PC-9 (cell line): ENCODE results near the gene SLC22A3. TPM values are rescaled to one million over a fixed set of nuclear protein-coding genes. Genes with fewer than 3 reads are reported as not detected.

ENCODE experiments used
- BruUV-seq: library from RNA; stranded (reverse); fragments of 400-500 nt; replicated peaks from 2 replicates; lab custom pipeline; 2021; lab: Mats Ljungman, UMichigan
- CTCF ChIA-PET: fragments of 300-600 bp; sonication (Branson Sonifier 250); formaldehyde crosslinking; loops from one replicate; lab custom pipeline; 2022; ENCODE audit warnings: antibody characterized with exemption; lab: Charles Lee
- POLR2A ChIA-PET: fragments of 300-600 bp; sonication (Branson Sonifier 250); formaldehyde crosslinking; loops from one replicate; lab custom pipeline; 2022; ENCODE audit warnings: antibody characterized with exemption; ENCODE audit not compliant: unreplicated experiment; lab: Charles Lee
- DNase-seq, 2 experiments: peaks; one replicate each; pipeline versions ENCODE4 v3.0.0 to v3.0.0-alpha.2; 2015 to 2022; ENCODE audit warnings: mixed read lengths in 1 of 2
- H2AFZ ChIP-seq: fragments of 200-600 bp; sonication (generic); 2 replicates; pipeline ENCODE4 v1.8.1; 2017; ENCODE audit warnings: antibody characterized with exemption
- H3F3A ChIP-seq: fragments of 200-600 bp; sonication (generic); 2 replicates; pipeline ENCODE4 v1.8.1; 2017; ENCODE audit warnings: antibody characterized with exemption, mild to moderate bottlenecking, low read depth; ENCODE audit not compliant: insufficient read depth
- H3K27ac ChIP-seq: fragments of 200-600 bp; sonication (generic); 2 replicates; pipeline ENCODE4 v1.6.1; 2016; ENCODE audit warnings: mixed run types
- H3K27me3 ChIP-seq: fragments of 200-600 bp; sonication (generic); 2 replicates; pipeline ENCODE4 v1.6.1; 2016; ENCODE audit warnings: low read depth, mixed run types; ENCODE audit not compliant: insufficient read depth
- H3K36me3 ChIP-seq: fragments of 200-600 bp; sonication (generic); 2 replicates; pipeline ENCODE4 v1.6.1; 2016; ENCODE audit warnings: low read depth, mixed run types
- H3K4me1 ChIP-seq: fragments of 200-600 bp; sonication (generic); replicated peaks from 2 replicates; pipeline ENCODE4 v1.6.1; 2016; ENCODE audit warnings: mixed run types; ENCODE audit not compliant: insufficient read depth
- H3K4me2 ChIP-seq: fragments of 200-600 bp; sonication (generic); 2 replicates; pipeline ENCODE4 v1.6.1; 2017; ENCODE audit warnings: mixed run types
- H3K4me3 ChIP-seq: fragments of 200-600 bp; sonication (generic); 2 replicates; pipeline ENCODE4 v1.6.1; 2016; ENCODE audit warnings: mixed run types
- H3K79me2 ChIP-seq: fragments of 200-600 bp; sonication (generic); 2 replicates; pipeline ENCODE4 v1.6.1; 2017; ENCODE audit warnings: low read depth, mixed run types
- H3K9me2 ChIP-seq: fragments of 200-600 bp; sonication (generic); 2 replicates; pipeline ENCODE4 v1.8.1; 2017; ENCODE audit warnings: mild to moderate bottlenecking; ENCODE audit not compliant: insufficient read depth
- H3K9me3 ChIP-seq: fragments of 200-600 bp; sonication (generic); 2 replicates; pipeline ENCODE4 v1.8.1; 2016; ENCODE audit warnings: low read depth; ENCODE audit not compliant: insufficient read depth
- H4K20me1 ChIP-seq: fragments of 200-600 bp; sonication (generic); 2 replicates; pipeline ENCODE4 v1.8.1; 2017; ENCODE audit not compliant: insufficient read depth
- EZH2 ChIP-seq: fragments of 200-600 bp; sonication (generic); IDR thresholded peaks from 2 replicates; pipeline ENCODE4 v1.8.0; 2017; ENCODE audit warnings: antibody characterized with exemption, low read depth
- intact Hi-C: fragments of 100-400 bp; cut with micrococcal nuclease; formaldehyde crosslinking; loops from one replicate; pipeline ENCODE4 v1.10.0; 2022; ENCODE audit not compliant: unreplicated experiment
- total RNA-seq: library from RNA; stranded (reverse); gene quantifications from 2 replicates; pipeline ENCODE4 v1.2.3, GENCODE V29; 2021
- TF ChIP-seq, protein P1 (sequence below): fragments of 200-600 bp; sonication (generic); conservative IDR thresholded peaks from 2 replicates; pipeline ENCODE4 v1.6.1; 2017; ENCODE audit warnings: mixed run types, antibody characterized with exemption, mild to moderate bottlenecking, moderate library complexity

The SLC22A3 gene
- total RNA-seq, 1 experiment from 2014 or later: not detected

DNA sequence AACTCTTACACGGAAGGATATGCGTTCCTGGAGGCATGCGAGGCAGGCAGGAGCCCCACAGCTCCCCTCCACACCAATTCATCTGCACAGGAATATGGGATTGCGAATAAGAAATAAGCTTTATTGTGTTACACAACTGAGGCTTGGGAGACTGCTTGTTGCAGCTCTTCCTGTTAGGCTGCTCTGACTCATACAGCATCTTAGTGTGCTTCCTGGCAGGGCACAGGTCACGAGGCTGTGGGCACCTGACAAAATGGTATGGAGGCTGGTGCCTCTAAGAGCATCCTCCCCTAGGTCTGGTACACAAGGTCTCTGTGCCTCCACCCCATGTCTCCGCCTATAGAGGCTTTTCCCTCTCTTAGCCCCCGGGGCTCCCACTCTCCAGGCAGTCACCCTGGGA lies 6.8 kb downstream of the SLC22A3 start:
- peak overlapping the region; percentile 74 for H2AFZ ChIP-seq
- intact Hi-C loops: no loop called here
- no peaks in the 10 kb centered on the region for H3K9me3 ChIP-seq
- peaks cover 7% of the 10 kb centered on the region for H3K4me1 ChIP-seq
- peak in 1 of 2 experiments; percentile 67 for DNase-seq
- BruUV-seq: no TSS peak
- no peaks in the 10 kb centered on the region for H3K79me2 ChIP-seq
- peak overlapping the region; percentile 56 for H3K4me2 ChIP-seq
- H3K27ac ChIP-seq: 0 out of 2 replicates have a peak overlapping the region, but pooled peaks have one; percentile 24
- TF ChIP-seq, protein P1, sequence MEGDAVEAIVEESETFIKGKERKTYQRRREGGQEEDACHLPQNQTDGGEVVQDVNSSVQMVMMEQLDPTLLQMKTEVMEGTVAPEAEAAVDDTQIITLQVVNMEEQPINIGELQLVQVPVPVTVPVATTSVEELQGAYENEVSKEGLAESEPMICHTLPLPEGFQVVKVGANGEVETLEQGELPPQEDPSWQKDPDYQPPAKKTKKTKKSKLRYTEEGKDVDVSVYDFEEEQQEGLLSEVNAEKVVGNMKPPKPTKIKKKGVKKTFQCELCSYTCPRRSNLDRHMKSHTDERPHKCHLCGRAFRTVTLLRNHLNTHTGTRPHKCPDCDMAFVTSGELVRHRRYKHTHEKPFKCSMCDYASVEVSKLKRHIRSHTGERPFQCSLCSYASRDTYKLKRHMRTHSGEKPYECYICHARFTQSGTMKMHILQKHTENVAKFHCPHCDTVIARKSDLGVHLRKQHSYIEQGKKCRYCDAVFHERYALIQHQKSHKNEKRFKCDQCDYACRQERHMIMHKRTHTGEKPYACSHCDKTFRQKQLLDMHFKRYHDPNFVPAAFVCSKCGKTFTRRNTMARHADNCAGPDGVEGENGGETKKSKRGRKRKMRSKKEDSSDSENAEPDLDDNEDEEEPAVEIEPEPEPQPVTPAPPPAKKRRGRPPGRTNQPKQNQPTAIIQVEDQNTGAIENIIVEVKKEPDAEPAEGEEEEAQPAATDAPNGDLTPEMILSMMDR: no peak
- TF ChIP-seq EZH2: no peak
- ChIA-PET POLR2A (no interaction called here), CTCF (no interaction called here)
- no peaks in the 10 kb centered on the region for H3F3A ChIP-seq
- no peaks in the 10 kb centered on the region for H3K36me3 ChIP-seq
- no peaks in the 10 kb centered on the region; the same call in 1 of the 2 replicates for H4K20me1 ChIP-seq
- H3K27me3 ChIP-seq: no peaks in the 10 kb centered on the region
- no peaks in the 10 kb centered on the region for H3K9me2 ChIP-seq
- no peak overlapping the region for H3K4me3 ChIP-seq

DNA sequence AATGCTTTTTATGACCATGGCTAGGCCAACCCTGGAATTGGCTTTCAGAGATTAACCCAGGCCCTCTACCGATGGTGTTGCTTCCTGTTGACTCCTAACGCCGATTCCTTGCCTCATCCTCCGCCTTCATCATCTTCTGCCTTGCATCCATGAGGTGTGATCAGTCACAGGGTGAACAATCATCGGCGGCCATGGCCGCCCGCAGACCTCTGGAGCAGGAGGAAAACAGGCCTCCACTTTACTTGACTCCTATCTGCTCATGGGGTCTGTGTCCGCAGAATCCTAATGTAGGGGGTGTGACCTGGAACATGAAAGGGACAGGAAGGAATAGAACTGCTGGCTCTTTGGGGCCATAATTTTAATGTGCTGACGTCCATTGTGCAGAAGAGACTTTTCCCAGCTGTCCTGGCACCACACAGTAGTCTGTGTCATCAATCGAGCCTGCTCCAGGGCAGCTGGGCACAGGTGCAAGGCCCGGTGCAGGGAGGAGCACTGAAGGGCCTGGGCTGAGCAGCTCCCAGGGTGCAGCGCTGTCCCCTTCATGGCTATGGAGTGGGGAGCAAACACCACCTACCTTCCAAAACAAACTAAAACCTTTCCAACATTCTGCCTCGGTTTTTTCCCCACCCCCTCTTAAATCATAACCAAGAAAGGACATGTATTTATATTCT lies 8.0 kb downstream of the SLC22A3 start:
- H3F3A ChIP-seq: no peaks in the 10 kb centered on the region
- no peak for DNase-seq
- H3K27me3 ChIP-seq: no peaks in the 10 kb centered on the region
- POLR2A ChIA-PET: no interaction called here
- H2AFZ ChIP-seq: no peak overlapping the region
- H3K9me2 ChIP-seq: no peaks in the 10 kb centered on the region
- H4K20me1 ChIP-seq: no peaks in the 10 kb centered on the region; the same call in 1 of the 2 replicates
- H3K4me3 ChIP-seq: no peak overlapping the region
- H3K4me2 ChIP-seq: no peak overlapping the region
- H3K9me3 ChIP-seq: no peaks in the 10 kb centered on the region
- CTCF ChIA-PET: no interaction called here
- H3K4me1 ChIP-seq: peaks cover 7% of the 10 kb centered on the region
- BruUV-seq: no TSS peak
- intact Hi-C loops: no loop called here
- TF ChIP-seq EZH2: no peak
- TF ChIP-seq, protein P1: no peak
- no peak overlapping the region for H3K27ac ChIP-seq
- no peaks in the 10 kb centered on the region for H3K79me2 ChIP-seq
- no peaks in the 10 kb centered on the region for H3K36me3 ChIP-seq

DNA sequence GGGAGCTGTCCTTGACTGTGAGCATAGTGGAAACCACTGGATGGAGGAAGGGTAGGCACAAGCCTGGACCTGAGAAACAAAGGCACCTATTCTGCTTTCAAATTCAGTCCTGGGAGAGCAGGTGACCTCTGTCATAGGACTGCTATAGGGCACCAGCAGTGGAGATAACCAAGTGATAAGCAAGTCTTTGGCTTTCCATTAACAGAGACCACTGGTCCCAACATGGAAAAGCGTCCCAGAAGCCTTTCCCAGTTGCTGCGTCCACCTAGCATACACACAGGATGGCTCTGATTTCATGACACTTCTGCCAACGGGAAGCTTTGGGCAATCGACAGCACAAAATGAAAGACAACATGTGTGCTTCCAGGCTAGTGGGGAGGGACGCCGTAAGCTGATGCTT lies 8.9 kb downstream of the SLC22A3 start:
- Histone ChIP-seq H3K9me2 (no peaks in the 10 kb centered on the region), H3K27ac (no peak overlapping the region), H3K79me2 (no peaks in the 10 kb centered on the region), H2AFZ (no peak overlapping the region), H4K20me1 (no peaks in the 10 kb centered on the region; the same call in 1 of the 2 replicates), H3K27me3 (no peaks in the 10 kb centered on the region), H3F3A (no peaks in the 10 kb centered on the region), H3K9me3 (no peaks in the 10 kb centered on the region), H3K4me1 (peaks cover 7% of the 10 kb centered on the region), H3K4me3 (no peak overlapping the region), H3K36me3 (no peaks in the 10 kb centered on the region), H3K4me2 (no peak overlapping the region)
- TF ChIP-seq, protein P1: no peak
- no peak for TF ChIP-seq EZH2
- POLR2A ChIA-PET: no interaction called here
- BruUV-seq: no TSS peak
- no peak for DNase-seq
- intact Hi-C loops: no loop called here
- CTCF ChIA-PET: no interaction called here
